Astrocyte of the spinal cord (primary cell): Measurements from ENCODE around the gene POLR2E.

ENCODE experiments used
- DNase-seq: peaks from one replicate; pipeline ENCODE4 v3.0.0; 2011; ENCODE audit warnings: low read depth, low spot score
- H3K4me3 ChIP-seq: 2 replicates; pipeline ENCODE4 v1.5.1; 2011; ENCODE audit warnings: low read depth, mild to moderate bottlenecking, low read length, moderate library complexity
- CTCF ChIP-seq: IDR thresholded peaks from 2 replicates; pipeline ENCODE4 v1.5.1; 2012; ENCODE audit warnings: low read depth, mild to moderate bottlenecking, low read length, inconsistent platforms
- in situ Hi-C: cut with HindIII; loops from 2 replicates; pipeline ENCODE4 v1.10.0; 2017; ENCODE audit warnings: low sequenced_read_pairs

The POLR2E gene

DNA sequence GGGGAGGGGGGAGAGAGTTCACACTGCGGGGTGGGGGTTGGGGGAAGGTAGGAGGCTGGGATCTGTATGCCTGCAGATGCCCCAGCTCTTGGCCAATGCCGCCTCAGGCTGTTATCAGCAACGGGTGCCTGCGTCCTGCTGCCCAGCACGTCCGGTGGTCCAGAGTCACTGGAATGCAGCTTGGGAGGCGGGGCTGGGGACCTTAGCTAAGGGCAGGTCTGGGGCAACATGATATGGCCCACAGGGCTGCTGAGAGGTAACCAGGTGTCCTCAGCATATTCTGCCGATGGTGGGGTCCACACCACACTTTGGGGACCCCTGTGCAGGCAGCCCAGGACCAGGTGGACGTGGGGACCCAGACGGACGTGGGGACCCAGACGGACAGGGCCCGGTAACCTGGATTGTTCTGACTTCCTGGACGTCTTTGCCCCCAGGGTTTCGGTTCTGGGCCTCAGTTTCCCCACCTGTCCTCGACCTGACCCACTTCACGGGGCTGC, 28.9 kb downstream of the POLR2E start:
- in situ Hi-C loops = no loop called here
- no peak for TF ChIP-seq CTCF
- H3K4me3 ChIP-seq = no peak overlapping the region
- DNase-seq = no peak

GRCh38 chr19:1065606-1066109, 29.5 kb downstream of the POLR2E start:
- DNase-seq = no peak
- TF ChIP-seq CTCF = no peak
- in situ Hi-C loops = no loop called here
- H3K4me3 ChIP-seq = no peak overlapping the region

DNA sequence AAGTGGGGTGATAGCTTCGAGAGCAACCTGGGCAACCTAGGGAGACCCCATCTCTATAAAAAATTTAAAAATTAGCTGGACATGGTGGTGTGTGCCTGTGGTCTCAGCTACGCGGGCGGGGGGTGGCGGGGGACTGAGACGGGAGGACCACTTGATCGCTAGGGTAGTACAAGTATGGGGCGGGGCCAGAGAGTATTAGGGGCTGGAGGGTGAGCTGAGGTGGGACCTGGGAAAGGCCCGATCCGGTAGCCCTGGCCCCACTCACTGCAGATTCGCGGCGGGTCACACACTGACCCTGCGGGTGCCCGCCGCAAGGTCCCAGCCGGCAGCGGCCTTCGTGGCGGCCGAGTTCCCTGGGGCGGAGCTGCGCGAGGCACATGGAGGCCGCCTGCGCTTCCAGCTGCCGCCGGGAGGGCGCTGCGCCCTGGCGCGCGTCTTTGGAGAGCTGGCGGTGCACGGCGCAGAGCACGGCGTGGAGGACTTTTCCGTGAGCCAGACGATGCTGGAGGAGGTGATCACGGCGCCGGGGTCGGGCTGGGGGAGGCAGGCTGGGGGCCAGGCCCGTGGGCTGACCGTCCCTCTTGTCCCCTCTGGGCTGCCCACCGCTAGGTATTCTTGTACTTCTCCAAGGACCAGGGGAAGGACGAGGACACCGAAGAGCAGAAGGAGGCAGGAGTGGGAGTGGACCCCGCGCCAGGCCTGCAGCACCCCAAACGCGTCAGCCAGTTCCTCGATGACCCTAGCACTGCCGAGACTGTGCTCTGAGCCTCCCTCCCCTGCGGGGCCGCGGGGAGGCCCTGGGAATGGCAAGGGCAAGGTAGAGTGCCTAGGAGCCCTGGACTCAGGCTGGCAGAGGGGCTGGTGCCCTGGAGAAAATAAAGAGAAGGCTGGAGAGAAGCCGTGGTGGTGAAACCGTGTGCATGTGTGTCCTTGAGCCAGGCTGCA, 30.2 kb downstream of the POLR2E start:
- TF ChIP-seq CTCF = peak; percentile 65
- in situ Hi-C loops = no loop called here
- H3K4me3 ChIP-seq = no peak overlapping the region
- peak; percentile 44 for DNase-seq

DNA sequence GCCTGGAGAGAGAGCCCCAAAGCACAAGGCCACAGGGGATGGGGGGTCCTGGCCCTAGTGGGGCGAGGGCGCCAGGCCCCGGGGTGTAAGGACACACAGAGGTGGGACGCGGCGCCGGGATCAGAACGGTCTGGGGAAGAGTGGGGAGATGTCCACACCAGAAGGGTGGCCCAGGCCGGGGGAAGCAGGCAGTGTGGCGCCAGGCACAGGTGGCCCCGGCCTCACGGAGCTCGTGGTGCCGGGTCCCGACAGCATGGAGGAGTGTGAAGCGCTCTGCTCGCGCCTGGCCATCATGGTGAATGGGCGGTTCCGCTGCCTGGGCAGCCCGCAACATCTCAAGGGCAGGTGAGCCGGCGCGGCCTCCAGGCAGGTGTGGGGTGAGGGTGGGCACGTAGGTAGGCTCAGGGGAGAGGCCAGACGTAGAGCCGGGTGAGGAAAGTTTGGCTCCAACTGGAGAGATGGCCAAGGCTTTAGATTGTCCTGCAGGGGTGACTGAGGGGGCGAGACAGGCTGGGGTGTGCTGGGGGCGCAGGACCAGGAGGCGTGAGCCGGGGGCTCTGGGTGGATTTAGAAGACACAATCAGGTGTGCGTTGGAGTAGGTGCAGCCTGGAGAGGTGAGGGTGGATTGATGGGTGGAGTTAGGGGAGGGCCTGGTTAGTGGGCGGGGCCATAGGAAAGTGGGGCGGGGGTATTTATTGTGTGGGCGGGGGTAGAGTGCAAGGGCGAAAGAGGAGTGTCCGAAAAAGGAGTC, 31.1 kb downstream of the POLR2E start:
- TF ChIP-seq CTCF = no peak
- no peak overlapping the region for H3K4me3 ChIP-seq
- in situ Hi-C loops = no loop called here
- no peak for DNase-seq

- in situ Hi-C loops = no loop called here
- no peak overlapping the region for H3K4me3 ChIP-seq
- no peak for DNase-seq
- no peak for TF ChIP-seq CTCF
These were observed 31.9 kb downstream of the POLR2E start for GRCh38 chr19:1063030-1063908.
